ENCODE data around the gene SRMS.

DNA sequence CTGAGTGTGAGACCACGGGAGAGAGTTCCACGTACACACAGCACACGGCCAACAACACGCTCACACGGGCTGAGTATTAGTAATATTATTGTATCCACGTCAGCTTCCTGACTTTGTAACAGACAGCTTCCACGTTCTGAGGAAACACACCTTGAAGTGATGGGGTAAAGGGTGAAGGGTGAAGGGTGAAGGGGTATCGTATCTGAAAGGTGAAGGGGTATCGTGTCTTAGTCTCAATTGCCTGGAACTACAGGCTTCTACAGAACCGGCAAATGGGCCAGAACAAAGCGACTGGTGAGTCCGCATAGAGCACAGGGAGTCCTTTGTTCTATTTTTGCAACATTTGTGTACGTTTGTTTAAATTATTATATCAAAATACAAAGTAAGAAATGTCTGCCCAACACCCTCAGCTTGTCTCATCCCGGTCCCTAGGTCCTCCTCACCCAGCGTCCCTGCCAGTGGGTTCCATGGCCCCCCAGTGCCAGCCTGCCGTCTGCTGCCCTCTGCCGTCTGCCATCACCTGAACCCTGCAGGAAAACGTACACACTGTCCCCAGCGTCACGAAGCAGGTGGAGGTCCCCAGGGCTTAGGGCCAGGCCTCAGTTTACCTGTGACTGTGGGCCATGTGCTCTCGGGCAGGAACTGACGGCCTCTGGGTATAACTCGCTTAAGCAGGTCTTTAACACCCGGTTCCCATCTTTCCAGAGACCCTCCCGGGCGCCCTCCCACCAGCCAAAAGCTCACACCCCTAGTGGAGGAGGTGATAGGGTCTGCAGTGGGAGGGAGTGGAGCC lies 30.9 kb upstream of the SRMS start:
- TF ChIP-seq CTCF (IDR thresholded peaks at IDR 0.05) (peak; percentile 15), EZH2 (IDR thresholded peaks at IDR 0.05; ENCODE audit: borderline replicate concordance, insufficient read depth, low read depth, low read length, poor library complexity, severe bottlenecking) (no peak)
